Dedifferentiated amniotic fluid mesenchymal stem cell (primary cell): ENCODE results near the gene CATSPERD.
"Not testable (repeated sequence)": the region's sequence is repeated elsewhere in the genome, so short reads cannot be mapped to it uniquely, and the experiment has no call there.

Experiments used
- DNase-seq: peaks from one replicate; pipeline ENCODE4 v3.0.0-alpha.2; 2016; ENCODE audit errors: extremely low spot score

The CATSPERD gene

DNA sequence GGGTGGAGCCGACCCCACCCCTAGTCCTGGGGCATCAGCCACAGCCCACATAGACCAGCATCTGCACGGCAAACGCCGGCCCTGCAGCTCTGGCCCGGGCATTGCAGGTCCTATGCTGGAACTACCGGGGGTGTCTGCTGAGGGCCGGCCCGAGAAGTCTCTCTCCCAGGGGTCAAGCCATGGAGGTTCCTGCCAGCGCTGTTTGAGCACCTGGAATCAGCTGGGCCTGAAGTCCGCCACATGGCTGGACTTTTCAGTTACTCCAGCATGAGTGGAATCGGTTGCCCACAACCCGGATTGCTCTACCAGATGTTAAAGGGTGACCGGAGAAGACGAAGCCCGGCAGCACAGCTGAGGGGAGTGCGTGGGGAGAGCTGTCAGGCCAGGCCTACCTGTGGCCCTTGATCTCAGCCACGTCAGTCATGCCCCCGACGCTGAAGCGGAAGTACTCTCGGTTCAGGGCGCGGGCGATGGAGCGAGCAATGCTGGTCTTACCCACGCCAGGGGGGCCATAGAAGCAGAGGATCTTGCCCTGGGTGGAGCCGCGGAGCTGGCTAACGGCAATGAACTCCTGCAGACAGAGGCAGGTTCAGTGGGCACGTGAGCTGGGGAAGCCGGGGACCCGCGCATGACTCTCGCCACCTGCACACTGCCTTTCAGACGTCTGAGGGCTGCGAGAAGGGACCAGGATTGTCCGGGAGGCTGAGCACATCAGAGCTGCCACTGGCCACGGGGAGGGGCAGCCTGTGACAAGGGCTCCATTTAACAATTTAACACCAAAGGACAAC is 21.6 kb upstream of the CATSPERD start:
- DNase-seq: no peak

DNA sequence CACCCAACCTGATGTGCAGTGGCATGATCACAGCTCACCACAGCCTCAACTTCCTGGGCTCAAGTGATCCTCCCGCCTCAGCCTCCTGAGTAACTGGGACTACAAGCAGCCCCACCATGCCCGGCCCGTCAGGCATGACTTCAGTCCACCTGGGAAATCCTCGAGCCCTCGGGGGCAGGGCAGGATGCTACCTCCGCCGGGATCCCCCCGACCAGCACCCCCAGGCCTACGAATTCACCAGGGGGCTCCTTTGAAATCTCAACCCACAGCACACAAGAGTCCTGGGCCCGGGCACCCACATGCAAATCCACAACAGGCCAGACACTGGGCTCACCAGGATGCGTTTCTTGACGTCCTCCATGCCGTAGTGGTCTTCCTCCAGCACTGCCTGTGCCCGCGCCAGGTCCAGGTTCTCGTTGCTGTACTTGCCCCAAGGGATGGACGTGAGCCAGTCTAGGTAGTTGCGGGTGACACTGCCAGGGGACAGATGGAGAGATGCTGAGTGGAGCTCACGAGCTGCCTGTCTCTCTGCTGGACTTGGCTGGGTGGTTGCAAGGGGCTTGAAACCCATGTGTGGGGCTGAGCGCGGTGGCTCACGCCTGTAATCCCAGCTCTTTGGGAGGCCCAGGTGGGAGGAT is 19.9 kb upstream of the CATSPERD start:
- no peak for DNase-seq

DNA sequence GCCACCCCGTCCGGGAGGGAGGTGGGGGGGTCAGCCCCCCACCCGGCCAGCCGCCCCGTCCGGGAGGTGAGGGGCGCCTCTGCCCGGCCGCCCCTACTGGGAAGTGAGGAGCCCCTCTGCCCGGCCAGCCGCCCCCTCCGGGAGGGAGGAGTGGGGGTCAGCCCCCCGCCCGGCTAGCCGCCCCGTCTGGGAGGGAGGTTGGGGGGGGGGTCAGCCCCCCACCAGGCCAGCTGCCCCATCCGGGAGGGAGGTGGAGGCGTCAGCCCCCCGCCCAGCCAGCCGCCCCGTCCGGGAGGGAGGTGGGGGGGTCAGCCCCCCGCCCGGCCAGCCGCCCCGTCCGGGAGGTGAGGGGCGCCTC is 18.4 kb upstream of the CATSPERD start:
- DNase-seq: not testable (repeated sequence)

DNA sequence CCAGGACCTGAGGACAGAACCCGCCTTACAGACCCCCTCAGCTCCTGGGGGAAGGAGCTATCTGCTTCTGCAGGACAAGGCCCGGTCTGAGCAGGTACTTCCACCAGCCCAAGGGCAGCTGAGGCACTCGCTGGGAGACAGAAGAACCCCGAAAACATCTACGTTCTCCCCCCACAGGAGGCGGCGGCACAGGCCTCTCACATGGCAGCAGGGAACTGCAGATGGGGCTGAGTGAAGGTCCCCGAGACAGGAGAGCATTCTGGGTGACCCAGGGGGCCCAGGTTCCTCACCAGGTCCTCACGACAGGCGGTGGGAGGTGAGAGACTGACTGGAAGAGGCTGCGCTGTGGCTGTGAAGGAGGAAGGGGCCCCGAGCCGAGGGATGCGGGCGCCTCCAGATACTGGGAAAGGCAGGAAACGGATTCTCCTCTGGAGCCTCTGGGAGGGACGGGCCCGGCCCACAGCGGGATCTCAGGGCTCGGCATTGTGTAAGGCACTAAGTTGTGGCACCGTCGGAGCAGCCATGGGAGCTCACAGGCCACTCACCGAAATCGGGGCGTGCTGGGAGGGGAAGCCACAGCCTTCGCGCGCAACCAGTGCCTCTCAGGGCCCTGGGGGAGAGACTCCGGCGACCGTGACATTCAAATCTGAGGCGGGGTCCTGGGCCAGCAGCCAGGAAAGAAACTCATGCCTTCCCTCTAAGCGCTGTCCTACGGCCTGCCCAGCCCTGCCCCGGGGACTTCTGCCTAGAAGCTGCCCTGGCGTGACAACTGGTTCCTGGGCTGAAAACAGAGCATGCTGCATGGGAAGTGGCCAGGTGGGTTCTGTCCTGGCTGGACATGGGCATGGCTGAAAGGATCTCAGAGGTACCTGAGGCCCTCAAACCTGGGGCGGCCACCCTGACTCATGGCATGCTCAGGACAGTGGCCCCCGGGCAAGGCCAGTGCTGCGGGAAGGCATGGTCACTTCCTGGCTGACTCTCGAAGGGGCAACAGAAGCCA is 16.3 kb upstream of the CATSPERD start:
- no peak for DNase-seq

DNA sequence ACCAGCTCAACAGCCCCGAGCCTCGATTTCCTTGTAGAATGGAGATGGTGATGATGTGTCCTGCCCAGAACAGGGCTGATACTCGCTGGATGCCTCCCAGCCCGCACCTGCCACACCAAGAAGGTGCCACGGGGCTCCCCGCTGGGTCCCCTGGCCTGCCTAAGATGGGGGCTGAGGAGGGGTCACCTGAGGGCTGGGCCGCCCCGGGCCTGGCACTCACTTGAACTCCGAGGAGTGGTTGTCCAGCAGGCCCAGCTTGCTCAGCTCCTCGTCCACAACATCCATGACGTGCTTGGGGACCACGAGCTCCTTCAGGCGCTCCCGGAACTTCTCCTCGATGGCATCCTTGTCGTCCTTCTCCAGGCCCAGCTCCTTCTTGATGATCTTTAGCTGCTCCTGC is 14.9 kb upstream of the CATSPERD start:
- DNase-seq: no peak

- DNase-seq: no peak
These were observed 13.4 kb upstream of the CATSPERD start for GRCh38 chr19:5706876-5707573.

- no peak for DNase-seq
These were observed 12.6 kb upstream of the CATSPERD start for GRCh38 chr19:5707576-5708575.

DNA sequence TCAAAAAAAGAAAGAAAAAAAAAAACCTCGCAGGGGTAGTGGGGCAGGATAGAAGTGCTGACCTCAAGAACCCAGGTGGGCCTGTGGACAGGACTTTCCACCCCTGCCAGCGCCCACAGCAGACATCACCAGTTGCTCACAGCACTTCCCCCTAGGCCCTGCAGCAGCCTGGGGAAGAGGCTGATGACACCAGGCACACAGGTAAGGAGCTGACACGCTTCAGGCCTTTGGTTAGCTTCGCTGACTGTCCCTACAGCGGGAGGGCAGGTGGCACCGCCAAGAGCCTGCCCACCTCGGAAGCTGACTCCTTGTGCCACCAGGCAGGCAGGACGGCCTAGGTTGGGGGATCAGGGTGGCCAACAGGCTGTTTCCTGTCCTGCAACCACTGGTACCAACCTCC is 9.4 kb upstream of the CATSPERD start:
- no peak for DNase-seq

DNA sequence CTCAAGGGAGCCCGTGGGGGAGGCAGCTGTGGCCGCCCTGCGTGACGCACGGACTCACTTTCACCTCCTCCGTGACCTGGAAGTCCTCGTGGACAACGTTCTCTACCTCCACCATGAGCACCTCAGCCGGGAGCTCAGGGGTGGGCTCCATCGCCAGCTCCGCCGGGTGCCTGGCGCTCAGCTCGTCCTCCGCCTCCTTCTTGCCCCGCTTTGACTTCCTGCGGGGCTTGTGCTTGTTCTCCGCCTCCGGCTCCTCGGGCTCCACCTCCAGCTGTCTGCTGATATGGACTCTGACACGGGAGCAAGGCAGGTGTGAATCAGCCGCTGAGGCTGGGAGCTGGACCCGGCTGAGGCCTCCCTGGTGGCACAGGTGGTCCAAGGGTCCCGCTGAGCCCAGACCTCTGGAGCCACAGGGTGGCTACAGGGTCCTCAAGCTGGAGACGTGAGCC is 8.7 kb upstream of the CATSPERD start:
- DNase-seq: no peak

- no peak for DNase-seq
These were observed 7.2 kb upstream of the CATSPERD start for GRCh38 chr19:5713228-5713627.

DNA sequence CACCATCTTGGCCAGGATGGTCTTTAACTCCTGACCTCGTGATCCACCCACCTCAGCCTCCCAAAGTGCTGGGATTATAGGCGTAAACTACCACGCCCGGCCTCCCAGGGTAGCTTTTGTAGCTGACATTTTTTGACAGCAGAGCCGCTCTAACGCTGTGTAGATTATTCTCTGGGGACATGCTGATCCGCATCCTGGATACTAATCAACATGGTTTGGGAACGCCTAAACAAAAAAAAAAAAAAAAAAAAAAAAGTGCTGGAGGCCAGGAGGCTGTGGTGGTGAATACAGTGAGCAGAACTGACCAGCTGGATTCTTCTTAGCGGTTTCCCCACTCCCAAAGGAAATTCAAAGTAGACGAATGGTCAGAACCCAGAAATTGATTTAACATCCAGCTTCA is 5.6 kb upstream of the CATSPERD start:
- DNase-seq: no peak

DNA sequence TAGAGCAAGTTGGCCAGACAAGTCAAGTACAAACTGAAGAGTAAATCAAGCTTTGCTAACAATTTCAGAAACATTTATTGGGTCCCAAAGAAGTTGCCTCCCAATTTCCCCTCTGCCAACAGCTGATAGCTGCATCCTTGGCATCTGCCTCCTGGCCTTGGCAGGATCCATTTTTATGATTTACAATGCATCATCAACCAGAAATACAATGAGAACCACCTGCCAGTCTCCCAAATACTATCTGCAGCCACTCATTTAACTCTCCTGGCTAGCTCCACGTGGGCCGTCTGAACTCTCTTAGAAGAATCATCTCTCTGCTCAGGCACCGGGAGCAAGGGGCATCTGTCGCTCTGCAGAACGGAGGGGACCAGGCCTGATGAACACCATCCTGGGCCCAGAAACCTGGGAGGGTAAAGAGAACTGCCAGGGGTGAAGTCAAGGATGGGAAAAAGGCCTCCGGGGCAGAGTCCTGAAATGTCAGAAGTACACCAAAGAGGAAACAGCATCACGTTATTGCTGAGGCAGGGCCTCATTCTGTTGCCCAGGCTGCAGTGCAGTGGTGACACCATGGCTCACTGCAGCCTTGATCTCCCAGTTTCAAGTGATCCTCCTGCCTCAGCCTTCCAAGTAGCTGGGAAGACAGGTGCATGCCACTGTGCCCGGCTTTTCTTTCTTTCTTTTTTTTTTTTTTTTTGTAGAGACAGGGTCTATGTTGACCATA is 3.1 kb upstream of the CATSPERD start:
- DNase-seq: no peak

DNA sequence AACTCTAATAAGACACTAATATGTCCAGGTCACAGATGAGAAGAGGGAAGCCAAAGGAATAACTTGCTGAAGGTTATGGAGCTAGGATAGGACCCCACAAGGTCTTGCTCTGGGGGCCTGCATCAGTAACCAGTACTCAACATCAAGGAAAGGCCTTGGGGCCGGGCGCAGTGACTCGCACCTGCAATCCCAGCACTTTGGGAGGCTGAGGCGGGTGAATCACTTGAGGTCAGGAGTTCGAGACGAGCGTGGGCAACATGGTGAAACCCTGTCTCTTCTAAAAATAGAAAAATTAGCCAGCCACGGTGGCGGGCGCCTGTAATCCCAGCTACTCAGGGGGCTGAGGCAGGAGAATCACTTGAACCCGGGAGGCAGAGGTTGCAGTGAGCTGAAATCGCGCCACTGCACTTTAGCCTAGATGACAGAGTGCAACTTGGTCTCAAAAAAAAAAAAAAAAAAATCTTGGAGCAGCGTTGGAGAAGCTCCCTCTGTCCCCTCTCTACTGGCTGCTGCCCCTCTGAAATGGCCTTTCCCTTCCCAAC is 2.3 kb upstream of the CATSPERD start:
- peak; percentile 33 for DNase-seq

DNA sequence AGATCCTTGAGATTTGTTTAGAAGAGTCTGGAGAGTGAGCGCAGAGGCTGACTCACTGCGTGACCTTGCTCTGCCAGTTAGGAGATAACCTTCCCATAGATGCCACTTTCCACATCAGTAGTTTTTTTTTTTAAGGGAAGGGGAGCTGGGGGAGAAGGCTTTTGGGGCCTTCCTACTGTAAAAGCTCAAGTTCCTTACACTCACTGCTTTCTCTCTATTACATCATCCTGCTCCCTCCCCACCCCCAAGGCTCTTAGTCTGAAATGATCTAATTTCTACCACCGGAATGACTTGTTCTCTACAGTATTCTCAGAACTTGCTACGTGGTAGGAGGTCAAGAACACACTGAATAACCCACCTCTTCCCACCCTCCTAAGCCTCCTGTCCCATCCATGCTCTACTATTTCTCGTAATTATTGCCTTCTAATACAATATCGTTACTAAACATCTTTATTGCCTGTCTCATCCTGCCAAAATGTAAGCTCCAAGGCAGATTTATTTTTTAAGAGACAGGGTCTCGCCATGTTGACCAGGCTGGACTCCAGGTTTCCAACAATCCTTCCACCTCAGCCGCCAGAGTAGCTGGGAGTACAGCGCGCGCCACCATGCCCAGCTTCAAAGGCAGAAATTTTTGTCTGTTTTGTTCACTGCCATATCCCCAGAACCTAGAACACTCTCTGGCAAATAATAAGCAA is 1.7 kb upstream of the CATSPERD start:
- DNase-seq: peak; percentile 92

DNA sequence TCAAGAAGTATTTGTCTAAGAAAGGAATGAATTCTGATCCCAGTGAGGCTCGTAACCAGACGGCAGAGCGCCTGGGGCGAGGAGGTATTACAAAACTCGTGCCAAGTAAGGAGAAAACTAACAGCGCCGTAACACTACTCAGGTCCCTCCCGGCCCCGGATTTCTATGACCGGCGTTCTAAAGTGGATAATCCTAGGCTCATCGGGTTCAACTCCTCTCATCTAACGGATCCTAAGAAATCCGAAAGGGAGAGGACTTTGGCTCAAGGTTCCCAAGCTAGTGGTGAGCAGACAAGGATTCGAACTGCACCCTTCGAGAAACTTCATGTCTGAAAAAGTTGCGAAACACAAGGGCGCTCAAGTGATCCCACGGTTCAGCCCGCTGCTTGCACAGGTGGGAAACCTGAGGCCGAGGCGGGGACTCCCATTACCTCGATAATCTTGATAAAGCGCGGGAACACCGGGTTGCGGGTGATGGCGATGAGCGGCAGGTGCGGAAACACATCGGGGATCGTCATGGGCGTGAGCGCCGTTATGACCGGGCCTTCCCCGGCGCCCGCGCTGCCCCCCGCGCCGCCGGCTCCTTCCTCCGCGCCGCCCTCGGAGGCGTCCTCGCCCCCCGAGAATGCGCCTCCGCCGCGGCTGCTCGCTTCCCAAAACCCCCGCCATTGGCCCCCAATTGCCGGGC is 1.0 kb upstream of the CATSPERD start:
- peak; percentile 25 for DNase-seq

DNA sequence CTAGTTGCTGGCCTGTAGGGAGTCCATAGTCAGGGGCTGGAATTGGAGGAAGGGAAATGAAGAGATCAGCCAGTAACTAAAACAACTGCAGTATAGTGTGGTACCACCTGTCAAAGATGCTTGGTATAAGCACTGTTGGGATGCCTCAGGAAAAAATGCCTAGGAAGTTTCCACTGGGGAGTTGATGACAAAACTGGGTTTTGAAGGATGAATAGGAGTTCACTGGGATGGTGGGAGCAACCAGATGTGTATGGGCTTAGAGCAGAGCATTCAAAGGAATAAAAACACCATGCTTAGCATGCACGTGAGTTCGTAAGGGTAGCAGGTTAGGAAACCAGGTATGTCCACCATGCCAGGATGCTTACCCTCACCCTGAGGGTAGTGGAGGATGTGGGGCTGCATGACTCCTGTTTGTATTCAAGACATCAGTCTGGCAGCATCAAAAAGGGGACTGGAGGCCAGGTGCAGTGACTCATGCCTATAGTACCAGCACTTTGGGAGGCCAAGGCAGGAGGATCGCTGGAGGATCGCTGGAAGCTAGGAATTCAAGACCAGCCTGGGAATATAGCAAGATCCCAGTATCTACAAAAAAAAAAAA is 7.1 kb downstream of the CATSPERD start:
- no peak for DNase-seq

GRCh38 chr19:5733172-5733571 is 12.7 kb downstream of the CATSPERD start:
- DNase-seq: not testable (repeated sequence)

- no peak for DNase-seq
These were observed 18.0 kb downstream of the CATSPERD start for GRCh38 chr19:5738423-5738822.
